GM19438 (cell line): ENCODE measurements around the gene DEFB110.

Experiments
- ATAC-seq: cut with Tn5 transposase; IDR thresholded peaks from one replicate; pipeline ENCODE4 v1.9.1; 2021; ENCODE audit warnings: low read depth; ENCODE audit not compliant: unreplicated experiment

DEFB110 gene

GRCh38 chr6:50021894-50022293, at the start of gene DEFB110:
DEFB110 (minus strand) TSS chr6:50021994; CDS start chr6:50021935, 59 bp downstream.
- no peak for ATAC-seq

- no peak for ATAC-seq
Observed at GRCh38 chr6:50070101-50070500, 48.3 kb upstream of the DEFB110 start.

- ATAC-seq, result no peak
Observed at GRCh38 chr6:50062051-50062450, 40.3 kb upstream of the DEFB110 start.

- no peak for ATAC-seq
Observed at GRCh38 chr6:50056242-50056641, 34.4 kb upstream of the DEFB110 start.

GRCh38 chr6:50049829-50050228, 28.0 kb upstream of the DEFB110 start, which contains the start of gene DEFB112:
DEFB112 (minus strand) TSS chr6:50049929; CDS start chr6:50049869, 60 bp downstream.
- no peak for ATAC-seq

GRCh38 chr6:50047026-50047425, 25.2 kb upstream of the DEFB110 start:
- no peak for ATAC-seq

GRCh38 chr6:50030777-50031562, 9.2 kb upstream of the DEFB110 start:
- ATAC-seq, result no peak

GRCh38 chr6:50030350-50030749, 8.6 kb upstream of the DEFB110 start:
- no peak for ATAC-seq

- no peak for ATAC-seq
Observed at GRCh38 chr6:50025258-50025657, 3.5 kb upstream of the DEFB110 start.

- no peak for ATAC-seq
Observed at GRCh38 chr6:50007819-50008218, 14.0 kb downstream of the DEFB110 start.

- no peak for ATAC-seq
Observed at GRCh38 chr6:50003139-50003538, 18.7 kb downstream of the DEFB110 start.

- no peak for ATAC-seq
Observed at GRCh38 chr6:49995278-49995677, 26.5 kb downstream of the DEFB110 start.

GRCh38 chr6:49988900-49989299, 32.9 kb downstream of the DEFB110 start:
- ATAC-seq, result no peak

- no peak for ATAC-seq
Observed at GRCh38 chr6:49987749-49988148, 34.0 kb downstream of the DEFB110 start.

GRCh38 chr6:49986551-49986950, 35.2 kb downstream of the DEFB110 start:
- ATAC-seq, result no peak

- ATAC-seq, result no peak
Observed at GRCh38 chr6:49982046-49982445, 39.7 kb downstream of the DEFB110 start.

GRCh38 chr6:49980898-49981297, 40.9 kb downstream of the DEFB110 start:
- ATAC-seq, result no peak

- peak; percentile 39 for ATAC-seq
Observed at GRCh38 chr6:49979584-49979983, 42.2 kb downstream of the DEFB110 start.

- peak; percentile 48 for ATAC-seq
Observed at GRCh38 chr6:49978332-49979226, 43.2 kb downstream of the DEFB110 start.

GRCh38 chr6:49969605-49970004, 52.2 kb downstream of the DEFB110 start, which contains the start of gene DEFB113:
DEFB113 (minus strand) TSS chr6:49969625; CDS start chr6:49969625, 0 bp downstream.
- ATAC-seq, result no peak
